Astrocyte (in vitro differentiated cells and primary cell): ENCODE results near the gene NOG. TPM values are rescaled to one million over a fixed set of nuclear protein-coding genes. Genes with fewer than 3 reads are reported as not detected.

Source experiments
- DNase-seq: peaks from one replicate; pipeline ENCODE4 v3.0.0-alpha.2; 2010; ENCODE audit warnings: low read depth
- FAIRE-seq: peaks from 2 replicates; lab custom pipeline; 2011; peaks lifted over from hg19 to GRCh38; lab: Jason Lieb, UNC
- H2AFZ ChIP-seq: 2 replicates; pipeline ENCODE4 v1.6.0; 2012; ENCODE audit warnings: low read depth, low read length, inconsistent platforms
- H3K27ac ChIP-seq: 2 replicates; pipeline ENCODE4 v1.5.1; 2011; ENCODE audit warnings: low read depth, low read length, inconsistent platforms
- H3K27me3 ChIP-seq: 2 replicates; pipeline ENCODE4 v1.6.0; 2011; ENCODE audit warnings: low read length, inconsistent platforms; ENCODE audit not compliant: insufficient read depth
- H3K36me3 ChIP-seq: 2 replicates; pipeline ENCODE4 v1.5.1; 2011; ENCODE audit warnings: low read length, inconsistent platforms; ENCODE audit not compliant: insufficient read depth
- H3K4me1 ChIP-seq: 2 replicates; pipeline ENCODE4 v1.5.1; 2011; ENCODE audit warnings: low read length, inconsistent platforms; ENCODE audit not compliant: insufficient read depth
- H3K4me2 ChIP-seq: 2 replicates; pipeline ENCODE4 v1.6.0; 2012; ENCODE audit warnings: low read length, inconsistent platforms
- H3K4me3 ChIP-seq: 2 replicates; pipeline ENCODE4 v1.5.1; 2011; ENCODE audit warnings: low read depth, mild to moderate bottlenecking, low read length, inconsistent platforms; ENCODE audit not compliant: insufficient read depth
- H3K79me2 ChIP-seq: 2 replicates; pipeline ENCODE4 v1.6.0; 2012; ENCODE audit warnings: mild to moderate bottlenecking, low read length, inconsistent platforms; ENCODE audit not compliant: insufficient read depth
- H3K9ac ChIP-seq: 2 replicates; pipeline ENCODE4 v1.6.0; 2012; ENCODE audit warnings: mild to moderate bottlenecking, low read length, inconsistent platforms
- H3K9me3 ChIP-seq: 2 replicates; pipeline ENCODE4 v1.5.1; 2012; ENCODE audit warnings: low read depth, mild to moderate bottlenecking, low read length, inconsistent platforms; ENCODE audit not compliant: insufficient read depth
- H4K20me1 ChIP-seq: 2 replicates; pipeline ENCODE4 v1.6.0; 2012; ENCODE audit warnings: low read length, inconsistent platforms; ENCODE audit not compliant: insufficient read depth
- H3K27ac Mint-ChIP-seq: one replicate; pipeline ENCODE4 v1.8.0; 2021; ENCODE audit warnings: mild to moderate bottlenecking, mixed read lengths; ENCODE audit not compliant: unreplicated experiment
- H3K27me3 Mint-ChIP-seq: one replicate; pipeline ENCODE4 v1.8.0; 2021; ENCODE audit warnings: low read depth, mixed read lengths; ENCODE audit not compliant: unreplicated experiment
- H3K36me3 Mint-ChIP-seq: one replicate; pipeline ENCODE4 v1.8.0; 2021; ENCODE audit warnings: low read depth, mixed read lengths; ENCODE audit not compliant: unreplicated experiment
- H3K4me1 Mint-ChIP-seq: one replicate; pipeline ENCODE4 v1.8.0; 2021; ENCODE audit warnings: low read depth, mixed read lengths; ENCODE audit not compliant: unreplicated experiment
- H3K4me3 Mint-ChIP-seq: one replicate; pipeline ENCODE4 v1.8.0; 2021; ENCODE audit warnings: mild to moderate bottlenecking, moderate library complexity, mixed read lengths; ENCODE audit not compliant: unreplicated experiment
- H3K9me3 Mint-ChIP-seq: one replicate; pipeline ENCODE4 v1.8.0; 2021; ENCODE audit warnings: mild to moderate bottlenecking, mixed read lengths; ENCODE audit not compliant: unreplicated experiment
- EZH2 ChIP-seq: IDR thresholded peaks from 2 replicates; pipeline ENCODE4 v1.6.1; 2012; ENCODE audit warnings: mild to moderate bottlenecking, low read length, inconsistent platforms; ENCODE audit not compliant: insufficient read depth
- total RNA-seq: library from RNA; stranded (reverse); gene quantifications from 2 replicates; pipeline ENCODE4 v1.2.1, GENCODE V29; 2021
- TF ChIP-seq, protein P1 (sequence below): IDR thresholded peaks from 2 replicates; pipeline ENCODE4 v1.5.1; 2011; ENCODE audit warnings: low read depth, mild to moderate bottlenecking, inconsistent platforms, low read length, moderate library complexity; ENCODE audit not compliant: insufficient read depth

The NOG gene
- total RNA-seq, 1 donor from 2014 or later = 23.0 TPM

- H3K27me3 ChIP-seq = peaks cover 12% of the 10 kb centered on the region
- Mint-ChIP-seq H3K4me1 (no peaks in the 10 kb centered on the region), H3K4me3 (no peak overlapping the region), H3K27ac (no peak overlapping the region), H3K9me3 (no peaks in the 10 kb centered on the region), H3K36me3 (no peaks in the 10 kb centered on the region), H3K27me3 (peaks cover 32% of the 10 kb centered on the region)
- H2AFZ ChIP-seq = no peak overlapping the region
- H3K4me1 ChIP-seq = no peaks in the 10 kb centered on the region
- no peak overlapping the region for H3K9ac ChIP-seq
- H3K4me3 ChIP-seq = no peak overlapping the region
- H3K27ac ChIP-seq = no peak overlapping the region
- TF ChIP-seq, protein P1, sequence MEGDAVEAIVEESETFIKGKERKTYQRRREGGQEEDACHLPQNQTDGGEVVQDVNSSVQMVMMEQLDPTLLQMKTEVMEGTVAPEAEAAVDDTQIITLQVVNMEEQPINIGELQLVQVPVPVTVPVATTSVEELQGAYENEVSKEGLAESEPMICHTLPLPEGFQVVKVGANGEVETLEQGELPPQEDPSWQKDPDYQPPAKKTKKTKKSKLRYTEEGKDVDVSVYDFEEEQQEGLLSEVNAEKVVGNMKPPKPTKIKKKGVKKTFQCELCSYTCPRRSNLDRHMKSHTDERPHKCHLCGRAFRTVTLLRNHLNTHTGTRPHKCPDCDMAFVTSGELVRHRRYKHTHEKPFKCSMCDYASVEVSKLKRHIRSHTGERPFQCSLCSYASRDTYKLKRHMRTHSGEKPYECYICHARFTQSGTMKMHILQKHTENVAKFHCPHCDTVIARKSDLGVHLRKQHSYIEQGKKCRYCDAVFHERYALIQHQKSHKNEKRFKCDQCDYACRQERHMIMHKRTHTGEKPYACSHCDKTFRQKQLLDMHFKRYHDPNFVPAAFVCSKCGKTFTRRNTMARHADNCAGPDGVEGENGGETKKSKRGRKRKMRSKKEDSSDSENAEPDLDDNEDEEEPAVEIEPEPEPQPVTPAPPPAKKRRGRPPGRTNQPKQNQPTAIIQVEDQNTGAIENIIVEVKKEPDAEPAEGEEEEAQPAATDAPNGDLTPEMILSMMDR = no peak
- no peak for TF ChIP-seq EZH2
- H3K36me3 ChIP-seq = no peaks in the 10 kb centered on the region
- H3K79me2 ChIP-seq = no peaks in the 10 kb centered on the region
- H3K4me2 ChIP-seq = no peak overlapping the region
- no peaks in the 10 kb centered on the region for H3K9me3 ChIP-seq
- no peaks in the 10 kb centered on the region for H4K20me1 ChIP-seq
- DNase-seq = no peak
- FAIRE-seq = no peak
Measured at GRCh38 chr17:56642424-56642823, 48.9 kb downstream of the NOG start.

Other genes with a start within 250 kb of the NOG start
- gene C17orf67, start 240.2 kb downstream of the NOG start, total RNA-seq = 2.2 and 2.8 TPM in 2 replicates
- gene DGKE, start 240.5 kb downstream of the NOG start, total RNA-seq = 5.2 and 5.5 TPM in 2 replicates